ENCODE results near the gene SIGLEC10.
"Not testable (repeated sequence)": the region's sequence is repeated elsewhere in the genome, so short reads cannot be mapped to it uniquely, and the experiment has no call there.

Gene SIGLEC10

GRCh38 chr19:51418707-51419106 lies 1.3 kb upstream of the SIGLEC10 start:
- no peak overlapping the region for H3K4me3 ChIP-seq (ENCODE audit: low read depth, low read length)
- peak; percentile 41 for DNase-seq (ENCODE audit: low read depth)
- no peak for TF ChIP-seq CTCF (IDR thresholded peaks at IDR 0.05; ENCODE audit: insufficient read depth, low read depth, low read length, missing control alignments)

- TF ChIP-seq CTCF (IDR thresholded peaks at IDR 0.05; ENCODE audit: insufficient read depth, low read depth, low read length, missing control alignments): no peak
- DNase-seq (ENCODE audit: low read depth): peak; percentile 40
Observed at GRCh38 chr19:51417810-51418157, 342 bp upstream of the SIGLEC10 start.

GRCh38 chr19:51416422-51416821 lies 1.0 kb downstream of the SIGLEC10 start:
- not testable (repeated sequence) for DNase-seq (ENCODE audit: low read depth); H3K4me3 ChIP-seq (ENCODE audit: low read depth, low read length)

More at GRCh38 chr19:51417810-51418157, 342 bp upstream of the SIGLEC10 start:
- H3K4me3 ChIP-seq (ENCODE audit: low read depth, low read length): peak overlapping the region; percentile 51; the same call in 1 of the 2 replicates

GRCh38 chr19:51415187-51415586 lies 2.3 kb downstream of the SIGLEC10 start:
- no peak for TF ChIP-seq CTCF (IDR thresholded peaks at IDR 0.05; ENCODE audit: insufficient read depth, low read depth, low read length, missing control alignments)
- no peak for DNase-seq (ENCODE audit: low read depth)
- H3K4me3 ChIP-seq (ENCODE audit: low read depth, low read length): no peak overlapping the region

GRCh38 chr19:51410950-51411748 lies 6.3 kb downstream of the SIGLEC10 start:
- H3K4me3 ChIP-seq (ENCODE audit: low read depth, low read length): no peak overlapping the region
- DNase-seq (ENCODE audit: low read depth): no peak
- TF ChIP-seq CTCF (IDR thresholded peaks at IDR 0.05; ENCODE audit: insufficient read depth, low read depth, low read length, missing control alignments): no peak

- DNase-seq (ENCODE audit: low read depth): peak; percentile 64
- no peak overlapping the region for H3K4me3 ChIP-seq (ENCODE audit: low read depth, low read length)
- peak; percentile 74 for TF ChIP-seq CTCF (IDR thresholded peaks at IDR 0.05; ENCODE audit: insufficient read depth, low read depth, low read length, missing control alignments)
Observed at GRCh38 chr19:51407511-51408131, 9.8 kb downstream of the SIGLEC10 start.

- DNase-seq (ENCODE audit: low read depth): no peak
- H3K4me3 ChIP-seq (ENCODE audit: low read depth, low read length): no peak overlapping the region
- no peak for TF ChIP-seq CTCF (IDR thresholded peaks at IDR 0.05; ENCODE audit: insufficient read depth, low read depth, low read length, missing control alignments)
Observed at GRCh38 chr19:51402117-51402516, 15.3 kb downstream of the SIGLEC10 start.

- H3K4me3 ChIP-seq (ENCODE audit: low read depth, low read length); DNase-seq (ENCODE audit: low read depth): not testable (repeated sequence)
Observed at GRCh38 chr19:51399936-51400335, 17.5 kb downstream of the SIGLEC10 start.
